WTC11 (cell line): Measurements from ENCODE around the gene OSBPL5. TPM values are rescaled to one million over a fixed set of nuclear protein-coding genes. Genes with fewer than 3 reads are reported as not detected.

Experiments
- ATAC-seq: fragments of 200-7000 bp; cut with Tn5 transposase; 2 replicates; pipeline ENCODE4 v1.10.0; 2021; ENCODE audit warnings: mild to moderate bottlenecking, moderate library complexity
- CTCF ChIA-PET: fragments of 300-600 bp; sonication (Branson Sonifier 250); formaldehyde crosslinking; loops from one replicate; lab custom pipeline; 2021; ENCODE audit warnings: antibody characterized with exemption; lab: Charles Lee
- POLR2A ChIA-PET: fragments of 350-600 bp; sonication (Branson Sonifier 250); formaldehyde crosslinking; loops from one replicate; lab custom pipeline; 2021; ENCODE audit warnings: antibody characterized with exemption; lab: Charles Lee
- DNase-seq: peaks from one replicate; pipeline ENCODE4 v3.0.0; 2021; ENCODE audit warnings: low spot score
- H3K27ac Mint-ChIP-seq: 2 replicates; pipeline ENCODE4 v1.8.0; 2021; ENCODE audit warnings: mixed read lengths
- H3K27me3 Mint-ChIP-seq: 2 replicates; pipeline ENCODE4 v1.8.0; 2021; ENCODE audit warnings: low read depth, mild to moderate bottlenecking, moderate library complexity, mixed read lengths
- H3K36me3 Mint-ChIP-seq: 2 replicates; pipeline ENCODE4 v1.8.0; 2021; ENCODE audit warnings: mixed read lengths
- H3K4me1 Mint-ChIP-seq: 2 replicates; pipeline ENCODE4 v1.8.0; 2022; ENCODE audit warnings: mixed read lengths
- H3K4me3 Mint-ChIP-seq: 2 replicates; pipeline ENCODE4 v1.8.0; 2021; ENCODE audit warnings: mild to moderate bottlenecking, moderate library complexity, mixed read lengths
- H3K9me3 Mint-ChIP-seq: 2 replicates; pipeline ENCODE4 v1.8.0; 2021; ENCODE audit warnings: mixed read lengths
- ELF4 ChIP-seq: sonication (generic); formaldehyde crosslinking; IDR thresholded peaks from 2 replicates; pipeline ENCODE4 v1.8.1; 2022; ENCODE audit warnings: low read depth, mild to moderate bottlenecking, moderate library complexity, missing genetic modification reagents
- ESRRA ChIP-seq: sonication (generic); formaldehyde crosslinking; IDR thresholded peaks from 2 replicates; pipeline ENCODE4 v1.8.1; 2022; ENCODE audit warnings: mild to moderate bottlenecking, missing genetic modification reagents, borderline replicate concordance
- FOXK1 ChIP-seq: sonication (generic); formaldehyde crosslinking; IDR thresholded peaks from 2 replicates; pipeline ENCODE4 v1.8.0; 2022; ENCODE audit warnings: mild to moderate bottlenecking, moderate library complexity, missing genetic modification reagents
- JUN ChIP-seq: sonication (generic); formaldehyde crosslinking; IDR thresholded peaks from 2 replicates; pipeline ENCODE4 v1.8.0; 2023; ENCODE audit warnings: mild to moderate bottlenecking, missing genetic modification reagents
- KAT7 ChIP-seq: sonication (generic); formaldehyde crosslinking; IDR thresholded peaks from 2 replicates; pipeline ENCODE4 v1.8.1; 2023; ENCODE audit warnings: missing genetic modification reagents, mild to moderate bottlenecking, borderline replicate concordance
- MLX ChIP-seq: sonication (generic); formaldehyde crosslinking; IDR thresholded peaks from 2 replicates; pipeline ENCODE4 v1.8.1; 2023; ENCODE audit warnings: mild to moderate bottlenecking, missing genetic modification reagents, moderate library complexity
- MXD4 ChIP-seq: fragments of 250-450 bp; sonication (Bioruptor Pico); IDR thresholded peaks from 2 replicates; pipeline ENCODE4 v1.8.0; 2021; ENCODE audit warnings: mild to moderate bottlenecking, moderate library complexity, borderline replicate concordance
- NR3C1 ChIP-seq: sonication (generic); formaldehyde crosslinking; conservative IDR thresholded peaks from 2 replicates; pipeline ENCODE4 v1.8.1; 2023; ENCODE audit warnings: low read depth, mild to moderate bottlenecking, missing genetic modification reagents
- OVOL2 ChIP-seq: fragments of 250-450 bp; sonication (Bioruptor Pico); IDR thresholded peaks from 2 replicates; pipeline ENCODE4 v1.9.0; 2021; ENCODE audit warnings: mild to moderate bottlenecking, borderline replicate concordance
- SMAD4 ChIP-seq: sonication (generic); formaldehyde crosslinking; IDR thresholded peaks from 2 replicates; pipeline ENCODE4 v1.8.0; 2022; ENCODE audit warnings: mild to moderate bottlenecking, missing genetic modification reagents
- USF1 ChIP-seq: sonication (generic); formaldehyde crosslinking; IDR thresholded peaks from 2 replicates; pipeline ENCODE4 v1.8.0; 2022; ENCODE audit warnings: mild to moderate bottlenecking, missing genetic modification reagents
- ZBTB21 ChIP-seq: sonication (generic); formaldehyde crosslinking; IDR thresholded peaks from 2 replicates; pipeline ENCODE4 v1.8.1; 2023; ENCODE audit warnings: mild to moderate bottlenecking, missing genetic modification reagents, borderline replicate concordance
- ZNF219 ChIP-seq: sonication (generic); formaldehyde crosslinking; IDR thresholded peaks from 2 replicates; pipeline ENCODE4 v1.8.0; 2023; ENCODE audit warnings: missing genetic modification reagents, mild to moderate bottlenecking, borderline replicate concordance
- ZNF232 ChIP-seq: sonication (generic); formaldehyde crosslinking; IDR thresholded peaks from 2 replicates; pipeline ENCODE4 v1.8.0; 2022; ENCODE audit warnings: mild to moderate bottlenecking, missing genetic modification reagents
- ZNF317 ChIP-seq: sonication (generic); formaldehyde crosslinking; IDR thresholded peaks from 2 replicates; pipeline ENCODE4 v1.8.1; 2023; ENCODE audit warnings: low read depth, mild to moderate bottlenecking, moderate library complexity, missing genetic modification reagents, borderline replicate concordance
- ZNF416 ChIP-seq: fragments of 250-450 bp; sonication (Bioruptor Pico); IDR thresholded peaks from 2 replicates; pipeline ENCODE4 v1.9.0; 2021; ENCODE audit warnings: mild to moderate bottlenecking, inconsistent platforms
- total RNA-seq: library from RNA; stranded (reverse); gene quantifications from 3 replicates; pipeline ENCODE4 v1.2.3, GENCODE V29; 2021
- TF ChIP-seq, protein P1 (sequence below): sonication (generic); formaldehyde crosslinking; IDR thresholded peaks from 2 replicates; pipeline ENCODE4 v1.8.1; 2023; ENCODE audit warnings: mild to moderate bottlenecking, moderate library complexity, missing genetic modification reagents
- TF ChIP-seq, protein P2 (sequence below): sonication (generic); formaldehyde crosslinking; IDR thresholded peaks from 2 replicates; pipeline ENCODE4 v1.8.1; 2023; ENCODE audit warnings: mild to moderate bottlenecking, missing genetic modification reagents, borderline replicate concordance
- TF ChIP-seq, protein P3 (sequence below): sonication (generic); formaldehyde crosslinking; IDR thresholded peaks from 2 replicates; pipeline ENCODE4 v1.8.0; 2022; ENCODE audit warnings: mild to moderate bottlenecking, missing genetic modification reagents
- TF ChIP-seq, protein P4 (sequence below): sonication (generic); formaldehyde crosslinking; IDR thresholded peaks from 2 replicates; pipeline ENCODE4 v1.8.0; 2023; ENCODE audit warnings: missing genetic modification reagents
- TF ChIP-seq, protein P5 (sequence below): fragments of 250-450 bp; sonication (Bioruptor Pico); conservative IDR thresholded peaks from 2 replicates; pipeline ENCODE4 v1.9.0; 2021; ENCODE audit warnings: mild to moderate bottlenecking
- TF ChIP-seq, protein P6 (sequence below): sonication (generic); formaldehyde crosslinking; IDR thresholded peaks from 2 replicates; pipeline ENCODE4 v1.8.1; 2022; ENCODE audit warnings: mild to moderate bottlenecking, missing genetic modification reagents, moderate library complexity, borderline replicate concordance

OSBPL5 gene
- total RNA-seq, 1 experiment from 2014 or later: 17.7 TPM

DNA sequence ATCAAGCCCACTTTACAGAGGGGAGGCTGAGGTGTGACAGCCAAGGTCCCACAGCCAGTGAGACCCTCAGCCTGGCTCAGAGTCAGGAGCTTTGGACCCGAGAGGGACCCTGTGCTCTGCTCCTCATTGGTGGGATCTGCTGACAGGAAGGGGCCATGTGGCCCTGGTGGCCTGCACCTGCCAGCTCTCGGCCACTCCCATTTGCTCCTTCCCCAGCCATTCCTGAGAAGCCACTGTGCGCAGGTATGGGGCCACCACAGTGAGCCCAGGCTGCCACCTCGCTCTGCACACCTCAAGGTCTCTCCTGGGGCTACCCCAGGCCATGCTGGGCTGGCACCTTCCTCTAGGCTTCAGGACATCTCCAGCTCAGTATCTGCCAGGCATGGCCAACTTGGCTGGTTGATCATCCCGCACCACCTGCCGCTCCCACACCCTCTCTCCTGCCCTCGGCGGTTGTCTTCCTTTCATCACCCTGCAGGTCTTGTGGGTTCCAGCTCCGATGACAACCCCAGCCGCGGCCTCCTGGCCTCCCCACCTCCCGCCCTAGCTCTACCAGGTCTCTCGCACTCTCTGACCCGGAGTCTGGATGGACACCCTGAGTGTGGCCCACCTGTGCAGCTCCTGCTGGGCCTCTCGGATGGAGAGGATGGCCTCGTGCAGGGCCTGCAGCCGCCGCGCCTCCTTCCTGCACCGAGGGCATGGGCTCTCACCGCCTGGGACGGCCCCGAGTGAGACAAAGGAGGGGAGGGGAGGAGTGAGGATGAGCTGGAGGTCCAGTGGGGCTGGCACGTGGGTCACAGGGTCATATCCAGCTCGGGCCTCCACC, 75.7 kb downstream of the OSBPL5 start:
- no peak for DNase-seq
- H3K36me3 Mint-ChIP-seq: no peaks in the 10 kb centered on the region
- ATAC-seq: no peak
- POLR2A ChIA-PET: interaction anchor here (1.3 kb wide), 1 partner anchor 52 kb away, joined by 3 read pairs; no protein-coding TSS in a partner anchor
- H3K27me3 Mint-ChIP-seq: peaks cover 2% of the 10 kb centered on the region; the same call in 1 of the 2 replicates
- TF ChIP-seq MLX (CRISPR knock-in tag) (no peak), ZNF232 (CRISPR knock-in tag) (no peak), OVOL2 (CRISPR knock-in tag) (no peak), MXD4 (CRISPR knock-in tag) (no peak), NR3C1 (CRISPR knock-in tag) (no peak), ZNF317 (CRISPR knock-in tag) (no peak), FOXK1 (no peak)
- TF ChIP-seq, protein P1, sequence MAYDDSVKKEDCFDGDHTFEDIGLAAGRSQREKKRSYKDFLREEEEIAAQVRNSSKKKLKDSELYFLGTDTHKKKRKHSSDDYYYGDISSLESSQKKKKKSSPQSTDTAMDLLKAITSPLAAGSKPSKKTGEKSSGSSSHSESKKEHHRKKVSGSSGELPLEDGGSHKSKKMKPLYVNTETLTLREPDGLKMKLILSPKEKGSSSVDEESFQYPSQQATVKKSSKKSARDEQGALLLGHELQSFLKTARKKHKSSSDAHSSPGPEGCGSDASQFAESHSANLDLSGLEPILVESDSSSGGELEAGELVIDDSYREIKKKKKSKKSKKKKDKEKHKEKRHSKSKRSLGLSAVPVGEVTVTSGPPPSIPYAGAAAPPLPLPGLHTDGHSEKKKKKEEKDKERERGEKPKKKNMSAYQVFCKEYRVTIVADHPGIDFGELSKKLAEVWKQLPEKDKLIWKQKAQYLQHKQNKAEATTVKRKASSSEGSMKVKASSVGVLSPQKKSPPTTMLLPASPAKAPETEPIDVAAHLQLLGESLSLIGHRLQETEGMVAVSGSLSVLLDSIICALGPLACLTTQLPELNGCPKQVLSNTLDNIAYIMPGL: no peak
- TF ChIP-seq, protein P2, sequence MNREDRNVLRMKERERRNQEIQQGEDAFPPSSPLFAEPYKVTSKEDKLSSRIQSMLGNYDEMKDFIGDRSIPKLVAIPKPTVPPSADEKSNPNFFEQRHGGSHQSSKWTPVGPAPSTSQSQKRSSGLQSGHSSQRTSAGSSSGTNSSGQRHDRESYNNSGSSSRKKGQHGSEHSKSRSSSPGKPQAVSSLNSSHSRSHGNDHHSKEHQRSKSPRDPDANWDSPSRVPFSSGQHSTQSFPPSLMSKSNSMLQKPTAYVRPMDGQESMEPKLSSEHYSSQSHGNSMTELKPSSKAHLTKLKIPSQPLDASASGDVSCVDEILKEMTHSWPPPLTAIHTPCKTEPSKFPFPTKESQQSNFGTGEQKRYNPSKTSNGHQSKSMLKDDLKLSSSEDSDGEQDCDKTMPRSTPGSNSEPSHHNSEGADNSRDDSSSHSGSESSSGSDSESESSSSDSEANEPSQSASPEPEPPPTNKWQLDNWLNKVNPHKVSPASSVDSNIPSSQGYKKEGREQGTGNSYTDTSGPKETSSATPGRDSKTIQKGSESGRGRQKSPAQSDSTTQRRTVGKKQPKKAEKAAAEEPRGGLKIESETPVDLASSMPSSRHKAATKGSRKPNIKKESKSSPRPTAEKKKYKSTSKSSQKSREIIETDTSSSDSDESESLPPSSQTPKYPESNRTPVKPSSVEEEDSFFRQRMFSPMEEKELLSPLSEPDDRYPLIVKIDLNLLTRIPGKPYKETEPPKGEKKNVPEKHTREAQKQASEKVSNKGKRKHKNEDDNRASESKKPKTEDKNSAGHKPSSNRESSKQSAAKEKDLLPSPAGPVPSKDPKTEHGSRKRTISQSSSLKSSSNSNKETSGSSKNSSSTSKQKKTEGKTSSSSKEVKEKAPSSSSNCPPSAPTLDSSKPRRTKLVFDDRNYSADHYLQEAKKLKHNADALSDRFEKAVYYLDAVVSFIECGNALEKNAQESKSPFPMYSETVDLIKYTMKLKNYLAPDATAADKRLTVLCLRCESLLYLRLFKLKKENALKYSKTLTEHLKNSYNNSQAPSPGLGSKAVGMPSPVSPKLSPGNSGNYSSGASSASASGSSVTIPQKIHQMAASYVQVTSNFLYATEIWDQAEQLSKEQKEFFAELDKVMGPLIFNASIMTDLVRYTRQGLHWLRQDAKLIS (CRISPR knock-in tag): no peak
- TF ChIP-seq, protein P3, sequence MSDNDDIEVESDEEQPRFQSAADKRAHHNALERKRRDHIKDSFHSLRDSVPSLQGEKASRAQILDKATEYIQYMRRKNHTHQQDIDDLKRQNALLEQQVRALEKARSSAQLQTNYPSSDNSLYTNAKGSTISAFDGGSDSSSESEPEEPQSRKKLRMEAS: no peak
- TF ChIP-seq, all 79 proteins: peak for 0
- Mint-ChIP-seq H3K27ac (no peak overlapping the region), H3K4me1 (peaks cover 14% of the 10 kb centered on the region), H3K9me3 (no peaks in the 10 kb centered on the region), H3K4me3 (no peak overlapping the region)
- CTCF ChIA-PET: interaction anchor here (1.3 to 6.4 kb wide), 5 partner anchors 14 to 53 kb away, joined by 3 to 157 read pairs (median 21); no protein-coding TSS in a partner anchor

- Mint-ChIP-seq H3K9me3 (no peaks in the 10 kb centered on the region), H3K27ac (no peak overlapping the region), H3K36me3 (no peaks in the 10 kb centered on the region), H3K27me3 (peaks cover 3% of the 10 kb centered on the region; the same call in 1 of the 2 replicates), H3K4me1 (peaks cover 14% of the 10 kb centered on the region), H3K4me3 (no peak overlapping the region)
- ChIA-PET CTCF (interaction anchor here (0.7 to 6.4 kb wide), 4 partner anchors 11 to 52 kb away, joined by 3 to 157 read pairs (median 4); no protein-coding TSS in a partner anchor), POLR2A (no interaction called here)
- ATAC-seq (no peak), DNase-seq (no peak)
- TF ChIP-seq, protein P4, sequence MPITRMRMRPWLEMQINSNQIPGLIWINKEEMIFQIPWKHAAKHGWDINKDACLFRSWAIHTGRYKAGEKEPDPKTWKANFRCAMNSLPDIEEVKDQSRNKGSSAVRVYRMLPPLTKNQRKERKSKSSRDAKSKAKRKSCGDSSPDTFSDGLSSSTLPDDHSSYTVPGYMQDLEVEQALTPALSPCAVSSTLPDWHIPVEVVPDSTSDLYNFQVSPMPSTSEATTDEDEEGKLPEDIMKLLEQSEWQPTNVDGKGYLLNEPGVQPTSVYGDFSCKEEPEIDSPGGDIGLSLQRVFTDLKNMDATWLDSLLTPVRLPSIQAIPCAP (CRISPR knock-in tag): no peak
- no peak for TF ChIP-seq USF1 (CRISPR knock-in tag)
- no peak for TF ChIP-seq ESRRA (CRISPR knock-in tag)
- TF ChIP-seq, protein P5, sequence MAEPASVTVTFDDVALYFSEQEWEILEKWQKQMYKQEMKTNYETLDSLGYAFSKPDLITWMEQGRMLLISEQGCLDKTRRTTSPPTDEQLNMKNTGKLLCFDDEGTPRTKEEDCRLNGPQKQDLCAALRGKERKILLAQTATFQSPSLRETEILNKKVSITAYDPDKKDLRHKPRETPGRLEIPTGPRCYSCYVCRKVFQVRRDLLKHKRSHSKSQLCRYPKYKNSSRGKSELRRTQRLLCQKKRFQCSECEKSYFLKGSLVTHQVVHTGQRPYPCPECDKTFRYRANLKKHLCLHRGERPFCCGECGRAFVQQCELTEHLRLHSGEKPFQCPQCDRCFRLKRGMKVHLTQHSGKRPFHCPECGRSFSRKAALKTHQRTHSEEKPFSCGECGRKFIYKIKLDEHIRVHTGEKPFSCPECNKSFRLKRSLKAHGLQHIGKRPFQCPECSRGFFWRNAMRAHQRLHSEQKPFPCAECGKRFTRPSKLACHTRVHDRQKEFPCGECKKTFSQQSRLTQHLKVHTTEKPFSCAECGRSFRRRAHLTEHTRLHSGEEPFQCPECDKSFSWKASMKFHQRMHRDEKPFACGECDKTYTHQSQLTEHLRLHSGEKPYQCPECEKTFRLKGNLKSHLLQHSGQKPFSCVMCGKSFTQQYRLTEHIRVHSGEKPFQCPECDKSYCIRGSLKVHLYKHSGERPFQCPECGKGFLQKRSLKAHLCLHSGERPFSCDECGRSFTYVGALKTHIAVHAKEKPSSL (CRISPR knock-in tag): no peak
- no peak for TF ChIP-seq ZNF219 (CRISPR knock-in tag)
- TF ChIP-seq, protein P6, sequence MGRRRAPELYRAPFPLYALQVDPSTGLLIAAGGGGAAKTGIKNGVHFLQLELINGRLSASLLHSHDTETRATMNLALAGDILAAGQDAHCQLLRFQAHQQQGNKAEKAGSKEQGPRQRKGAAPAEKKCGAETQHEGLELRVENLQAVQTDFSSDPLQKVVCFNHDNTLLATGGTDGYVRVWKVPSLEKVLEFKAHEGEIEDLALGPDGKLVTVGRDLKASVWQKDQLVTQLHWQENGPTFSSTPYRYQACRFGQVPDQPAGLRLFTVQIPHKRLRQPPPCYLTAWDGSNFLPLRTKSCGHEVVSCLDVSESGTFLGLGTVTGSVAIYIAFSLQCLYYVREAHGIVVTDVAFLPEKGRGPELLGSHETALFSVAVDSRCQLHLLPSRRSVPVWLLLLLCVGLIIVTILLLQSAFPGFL (CRISPR knock-in tag): no peak
- no peak for TF ChIP-seq ZNF416 (CRISPR knock-in tag)
- no peak for TF ChIP-seq ZBTB21 (CRISPR knock-in tag)
- no peak for TF ChIP-seq SMAD4 (CRISPR knock-in tag)
- TF ChIP-seq KAT7 (CRISPR knock-in tag): no peak
- TF ChIP-seq JUN (CRISPR knock-in tag): no peak
- TF ChIP-seq ELF4 (CRISPR knock-in tag): no peak
Observed at GRCh38 chr11:3088806-3089205, 76.3 kb downstream of the OSBPL5 start.
